ENCODE data around the gene IL18RAP.

IL18RAP gene

DNA sequence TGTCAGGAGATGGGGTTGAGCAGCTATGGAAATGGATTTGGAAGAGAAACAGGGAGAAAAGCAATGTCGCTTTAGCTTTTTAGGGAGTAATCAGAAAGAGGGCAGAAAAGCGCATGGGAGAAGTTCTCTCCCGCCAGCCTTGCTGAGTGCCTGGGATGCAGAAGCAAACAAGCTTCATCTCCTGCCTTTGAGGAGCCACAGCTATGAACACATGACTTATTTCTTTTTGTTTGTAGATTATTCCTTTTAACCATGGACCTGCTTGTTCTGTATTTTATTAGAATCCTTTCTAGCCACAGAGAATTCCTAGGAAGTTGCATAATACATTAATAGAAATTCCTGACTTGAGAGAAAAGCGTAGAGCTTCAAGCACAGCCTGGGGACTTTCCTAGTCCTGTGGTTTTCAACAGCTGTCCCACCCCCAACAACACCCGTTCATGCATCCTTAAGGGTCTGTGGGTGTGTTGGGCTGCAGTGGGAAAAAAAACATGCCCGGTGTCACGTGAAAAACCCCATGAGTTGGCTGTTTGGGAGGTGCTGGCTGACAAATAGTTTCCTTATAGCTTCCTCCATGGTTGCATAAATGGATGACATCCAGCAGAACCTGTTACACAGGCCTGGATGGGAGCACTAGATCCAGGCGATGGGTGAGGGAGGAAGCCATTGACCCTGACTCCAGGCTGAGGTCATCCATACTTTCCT, 65.0 kb downstream of the IL18RAP start:
- ATAC-seq = peak; percentile 78
- TF ChIP-seq PPARA (CRISPR knock-in tag; IDR thresholded peaks at IDR 0.05; ENCODE audit: borderline replicate concordance) (no peak), ESRRG (CRISPR knock-in tag; IDR thresholded peaks at IDR 0.05) (no peak), ZFP3 (CRISPR knock-in tag; IDR thresholded peaks at IDR 0.05) (no peak), ZFP30 (CRISPR knock-in tag; IDR thresholded peaks at IDR 0.05) (no peak), ZC3H10 (CRISPR knock-in tag; IDR thresholded peaks at IDR 0.05) (no peak), TOX (CRISPR knock-in tag; IDR thresholded peaks at IDR 0.05; ENCODE audit: borderline replicate concordance) (no peak)
- TF ChIP-seq, protein P1, sequence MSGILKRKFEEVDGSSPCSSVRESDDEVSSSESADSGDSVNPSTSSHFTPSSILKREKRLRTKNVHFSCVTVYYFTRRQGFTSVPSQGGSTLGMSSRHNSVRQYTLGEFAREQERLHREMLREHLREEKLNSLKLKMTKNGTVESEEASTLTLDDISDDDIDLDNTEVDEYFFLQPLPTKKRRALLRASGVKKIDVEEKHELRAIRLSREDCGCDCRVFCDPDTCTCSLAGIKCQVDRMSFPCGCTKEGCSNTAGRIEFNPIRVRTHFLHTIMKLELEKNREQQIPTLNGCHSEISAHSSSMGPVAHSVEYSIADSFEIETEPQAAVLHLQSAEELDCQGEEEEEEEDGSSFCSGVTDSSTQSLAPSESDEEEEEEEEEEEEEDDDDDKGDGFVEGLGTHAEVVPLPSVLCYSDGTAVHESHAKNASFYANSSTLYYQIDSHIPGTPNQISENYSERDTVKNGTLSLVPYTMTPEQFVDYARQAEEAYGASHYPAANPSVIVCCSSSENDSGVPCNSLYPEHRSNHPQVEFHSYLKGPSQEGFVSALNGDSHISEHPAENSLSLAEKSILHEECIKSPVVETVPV (CRISPR knock-in tag; IDR thresholded peaks at IDR 0.05) = no peak

- ATAC-seq = no peak
- TF ChIP-seq, protein P2, sequence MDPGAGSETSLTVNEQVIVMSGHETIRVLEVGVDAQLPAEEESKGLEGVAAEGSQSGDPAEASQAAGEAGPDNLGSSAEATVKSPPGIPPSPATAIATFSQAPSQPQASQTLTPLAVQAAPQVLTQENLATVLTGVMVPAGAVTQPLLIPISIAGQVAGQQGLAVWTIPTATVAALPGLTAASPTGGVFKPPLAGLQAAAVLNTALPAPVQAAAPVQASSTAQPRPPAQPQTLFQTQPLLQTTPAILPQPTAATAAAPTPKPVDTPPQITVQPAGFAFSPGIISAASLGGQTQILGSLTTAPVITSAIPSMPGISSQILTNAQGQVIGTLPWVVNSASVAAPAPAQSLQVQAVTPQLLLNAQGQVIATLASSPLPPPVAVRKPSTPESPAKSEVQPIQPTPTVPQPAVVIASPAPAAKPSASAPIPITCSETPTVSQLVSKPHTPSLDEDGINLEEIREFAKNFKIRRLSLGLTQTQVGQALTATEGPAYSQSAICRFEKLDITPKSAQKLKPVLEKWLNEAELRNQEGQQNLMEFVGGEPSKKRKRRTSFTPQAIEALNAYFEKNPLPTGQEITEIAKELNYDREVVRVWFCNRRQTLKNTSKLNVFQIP (CRISPR knock-in tag; IDR thresholded peaks at IDR 0.05; ENCODE audit: borderline replicate concordance, low read depth) = no peak
- TF ChIP-seq BACH2 (CRISPR knock-in tag; IDR thresholded peaks at IDR 0.05; ENCODE audit: borderline replicate concordance) = no peak
- no peak for TF ChIP-seq ARNTL (CRISPR knock-in tag; IDR thresholded peaks at IDR 0.05; ENCODE audit: borderline replicate concordance, low read depth)
- TF ChIP-seq SNAI2 (CRISPR knock-in tag; IDR thresholded peaks at IDR 0.05) = no peak
- no peak for TF ChIP-seq ZFP30 (CRISPR knock-in tag; IDR thresholded peaks at IDR 0.05)
- TF ChIP-seq ZFP3 (CRISPR knock-in tag; IDR thresholded peaks at IDR 0.05) = no peak
- TF ChIP-seq ISL1 (CRISPR knock-in tag; IDR thresholded peaks at IDR 0.05) = no peak
- no peak for TF ChIP-seq CREB5 (CRISPR knock-in tag; IDR thresholded peaks at IDR 0.05; ENCODE audit: low read depth)
- TF ChIP-seq TSHZ2 (CRISPR knock-in tag; IDR thresholded peaks at IDR 0.05) = no peak
- no peak for TF ChIP-seq ZNF8 (CRISPR knock-in tag; IDR thresholded peaks at IDR 0.05)
- TF ChIP-seq, protein P1 (CRISPR knock-in tag; IDR thresholded peaks at IDR 0.05) = no peak
- no peak for TF ChIP-seq PPARA (CRISPR knock-in tag; IDR thresholded peaks at IDR 0.05; ENCODE audit: borderline replicate concordance)
- no peak for TF ChIP-seq ZC3H10 (CRISPR knock-in tag; IDR thresholded peaks at IDR 0.05)
- no peak for TF ChIP-seq PATZ1 (CRISPR knock-in tag; IDR thresholded peaks at IDR 0.05; ENCODE audit: borderline replicate concordance)
- no peak for TF ChIP-seq TCF4 (CRISPR knock-in tag; IDR thresholded peaks at IDR 0.05; ENCODE audit: borderline replicate concordance)
- TF ChIP-seq CSDC2 (CRISPR knock-in tag; IDR thresholded peaks at IDR 0.05) = no peak
- TF ChIP-seq GLIS3 (CRISPR knock-in tag; IDR thresholded peaks at IDR 0.05) = no peak
Measured at GRCh38 chr2:102489646-102490045, 66.7 kb downstream of the IL18RAP start.

Data from SK-N-SH treated with all-trans-retinoic acid at 6 μM for 48 hours (cell line).